Measurements from ENCODE around the gene NFKBIB. TPM values are rescaled to one million over a fixed set of nuclear protein-coding genes. Genes with fewer than 3 reads are reported as not detected.

NFKBIB gene
- total and polyA plus RNA-seq, 2 of the 8 experiments (the other 6 are each of a cell fraction or from before 2014, with no cell fraction given): 37.3 to 44.1 TPM

DNA sequence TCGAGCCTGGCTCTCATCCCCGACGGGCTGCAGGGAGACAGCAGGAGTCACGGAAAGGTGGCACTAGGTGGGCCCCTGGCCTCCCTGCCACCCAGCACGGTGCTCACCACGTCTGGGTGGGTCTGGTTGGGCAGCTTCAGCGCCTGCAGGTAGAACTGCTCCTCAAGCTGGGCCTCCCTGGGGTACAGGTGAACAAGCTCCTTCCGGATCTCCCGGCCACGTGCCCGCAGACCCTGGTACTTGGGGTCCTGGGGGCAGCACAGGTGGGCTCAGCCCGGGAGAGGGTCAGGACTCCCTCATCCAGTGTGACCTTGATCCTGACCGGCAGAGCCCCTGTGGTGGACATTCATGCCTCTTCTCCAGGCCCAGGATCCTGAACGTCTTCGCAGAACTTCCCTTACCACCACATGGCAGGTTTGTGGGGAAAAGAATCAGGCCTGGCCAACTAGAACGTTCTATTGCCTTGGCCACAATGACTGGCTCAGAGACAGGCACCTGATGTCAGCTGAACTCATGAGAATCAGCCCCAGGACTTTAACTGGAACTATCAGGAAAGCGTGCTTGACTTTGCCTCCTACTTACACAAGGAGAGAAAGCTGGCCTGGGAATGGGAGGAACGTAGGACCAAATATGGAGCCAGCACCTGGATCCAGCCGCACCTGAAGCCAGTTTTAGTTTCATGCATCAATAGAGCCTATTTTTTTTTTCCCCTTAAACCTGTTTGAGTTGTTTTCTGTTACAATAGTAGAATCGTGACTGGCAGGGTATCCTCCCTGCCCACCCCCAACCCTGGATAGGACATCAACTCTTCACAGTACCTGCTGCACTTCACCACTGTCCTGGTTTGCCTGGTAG, 21.9 kb downstream of the NFKBIB start:
- Histone ChIP-seq H2BK12ac (ENCODE audit: low read depth, low read length) (no peak overlapping the region), H4K5ac (ENCODE audit: insufficient read length, low read depth, low read length) (no peak overlapping the region), H3K23me2 (ENCODE audit: low read depth, low read length) (peaks cover 6% of the 10 kb centered on the region; the same call in 1 of the 2 replicates), H3K4me1 (replicated peaks in 1 of 4; ENCODE audit: control insufficient read depth in 3 of 4, insufficient read depth in 4 of 4, low read length in 3 of 4) (no peaks in the 10 kb centered on the region), H2BK20ac (ENCODE audit: low read length) (no peak overlapping the region), H3K36me3 (ENCODE audit: control insufficient read depth in 2 of 4, insufficient read depth in 4 of 4, low read length in 3 of 4) (peaks cover 10 to 44% (median 25%) of the 10 kb centered on the region in 4 experiments), H2AFZ (ENCODE audit: low read length) (no peak overlapping the region), H3K27ac (ENCODE audit: low read depth, low read length) (no peak overlapping the region), H3K9ac (replicated peaks in 1 of 4; ENCODE audit: extremely low read depth in 1 of 4, low read depth in 3 of 4, low read length in 3 of 4) (no peak overlapping the region), H3K9me3 (ENCODE audit: insufficient read depth in 2 of 2, low read depth in 1 of 2, low read length in 1 of 2) (no peaks in the 10 kb centered on the region), H3K18ac (ENCODE audit: extremely low read depth, low read length) (no peak overlapping the region), H3K4me2 (ENCODE audit: insufficient read depth in 1 of 2, low read depth in 2 of 2, low read length in 2 of 2) (no peak overlapping the region), H4K20me1 (replicated peaks in 1 of 2; ENCODE audit: control insufficient read depth in 1 of 2, insufficient read depth in 2 of 2, low read length in 2 of 2) (peaks cover 0 to 11% of the 10 kb centered on the region in 2 experiments), H4K91ac (replicated peaks; ENCODE audit: insufficient read length, low read length) (no peak overlapping the region), H3K79me1 (ENCODE audit: low read depth, low read length) (peaks cover 3% of the 10 kb centered on the region), H4K8ac (ENCODE audit: extremely low read depth, insufficient read depth, low read length) (no peak overlapping the region), H2AK5ac (ENCODE audit: low read depth, low read length) (no peak overlapping the region), H3K4me3 (ENCODE audit: extremely low read depth in 1 of 4, insufficient read depth in 2 of 4, low read depth in 3 of 4, low read length in 4 of 4) (no peak overlapping the region), H2BK15ac (ENCODE audit: low read length) (no peak overlapping the region), H3K56ac (replicated peaks; ENCODE audit: insufficient read length, low read depth, low read length) (no peak overlapping the region), H2BK120ac (replicated peaks; ENCODE audit: low read depth, low read length) (no peak overlapping the region), H3K27me3 (replicated peaks in 1 of 4; ENCODE audit: control insufficient read depth in 3 of 4, extremely low read depth in 1 of 4, insufficient read depth in 3 of 4, low read length in 3 of 4) (no peaks in the 10 kb centered on the region), H3K4ac (replicated peaks; ENCODE audit: insufficient read length, low read depth, low read length) (no peak overlapping the region), H3K79me2 (ENCODE audit: control insufficient read depth in 1 of 2, insufficient read depth in 2 of 2, low read length in 2 of 2) (no peaks in the 10 kb centered on the region; a peak in 1 of 4 replicates), H3K23ac (ENCODE audit: insufficient read length) (no peak overlapping the region), H2BK5ac (ENCODE audit: low read depth, low read length) (no peak overlapping the region), H3K14ac (ENCODE audit: insufficient read length) (no peak overlapping the region)
- 94% methylated on average over 20 of the region's 20 CpGs; no CpG with 5 or more reads in 1 of the 2 experiments for WGBS, 2 experiments (ENCODE audit: extremely low coverage in 1 of 2, insufficient coverage in 1 of 2, insufficient read length in 1 of 2, insufficient replicate concordance in 2 of 2, low coverage in 1 of 2, low lambda C conversion rate in 2 of 2, missing lambda C conversion rate in 1 of 2)
- ChIA-PET POLR2A (ENCODE audit: partially characterized antibody) (interaction anchor here (0.6 to 1.8 kb wide), 9 partner anchors 9 to 73 kb away, joined by 3 to 9 read pairs (median 3); partner anchors contain the start of genes CCER2, MRPS12 and SARS2), CTCF (ENCODE audit: partially characterized antibody) (interaction anchor here (0.6 to 1.5 kb wide), 2 partner anchors 9 to 33 kb away, joined by 4 to 7 read pairs; partner anchors contain the start of genes MRPS12 and SARS2)
- FAIRE-seq (no peak), DNase-seq (ENCODE audit: low read depth in 1 of 2, low spot score in 2 of 2) (no peak)
- TF ChIP-seq, protein P1, sequence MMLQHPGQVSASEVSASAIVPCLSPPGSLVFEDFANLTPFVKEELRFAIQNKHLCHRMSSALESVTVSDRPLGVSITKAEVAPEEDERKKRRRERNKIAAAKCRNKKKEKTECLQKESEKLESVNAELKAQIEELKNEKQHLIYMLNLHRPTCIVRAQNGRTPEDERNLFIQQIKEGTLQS (IDR thresholded peaks at IDR 0.05; ENCODE audit: insufficient read depth, low read depth, low read length): no peak
- TF ChIP-seq POLR2A (IDR thresholded peaks at IDR 0.05; ENCODE audit: control extremely low read depth in 1 of 2, low read depth in 2 of 2, low read length in 2 of 2) (0 out of 3 replicates have a peak, but pooled peaks of 1 of the 2 experiments have one; percentile 27), KDM4A (IDR thresholded peaks at IDR 0.05; ENCODE audit: low read depth, low read length, severe bottlenecking) (no peak), JUND (IDR thresholded peaks at IDR 0.05; ENCODE audit: low read length) (no peak), POLR2AphosphoS5 (IDR thresholded peaks at IDR 0.05; ENCODE audit: low read depth, low read length) (peak; percentile 27; the same call in 1 of the 2 replicates), HDAC6 (IDR thresholded peaks at IDR 0.05; ENCODE audit: low read depth, low read length) (no peak)
- TF ChIP-seq, protein P2, sequence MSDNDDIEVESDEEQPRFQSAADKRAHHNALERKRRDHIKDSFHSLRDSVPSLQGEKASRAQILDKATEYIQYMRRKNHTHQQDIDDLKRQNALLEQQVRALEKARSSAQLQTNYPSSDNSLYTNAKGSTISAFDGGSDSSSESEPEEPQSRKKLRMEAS (IDR thresholded peaks at IDR 0.05): no peak
- TF ChIP-seq, protein P3, sequence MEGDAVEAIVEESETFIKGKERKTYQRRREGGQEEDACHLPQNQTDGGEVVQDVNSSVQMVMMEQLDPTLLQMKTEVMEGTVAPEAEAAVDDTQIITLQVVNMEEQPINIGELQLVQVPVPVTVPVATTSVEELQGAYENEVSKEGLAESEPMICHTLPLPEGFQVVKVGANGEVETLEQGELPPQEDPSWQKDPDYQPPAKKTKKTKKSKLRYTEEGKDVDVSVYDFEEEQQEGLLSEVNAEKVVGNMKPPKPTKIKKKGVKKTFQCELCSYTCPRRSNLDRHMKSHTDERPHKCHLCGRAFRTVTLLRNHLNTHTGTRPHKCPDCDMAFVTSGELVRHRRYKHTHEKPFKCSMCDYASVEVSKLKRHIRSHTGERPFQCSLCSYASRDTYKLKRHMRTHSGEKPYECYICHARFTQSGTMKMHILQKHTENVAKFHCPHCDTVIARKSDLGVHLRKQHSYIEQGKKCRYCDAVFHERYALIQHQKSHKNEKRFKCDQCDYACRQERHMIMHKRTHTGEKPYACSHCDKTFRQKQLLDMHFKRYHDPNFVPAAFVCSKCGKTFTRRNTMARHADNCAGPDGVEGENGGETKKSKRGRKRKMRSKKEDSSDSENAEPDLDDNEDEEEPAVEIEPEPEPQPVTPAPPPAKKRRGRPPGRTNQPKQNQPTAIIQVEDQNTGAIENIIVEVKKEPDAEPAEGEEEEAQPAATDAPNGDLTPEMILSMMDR (IDR thresholded peaks at IDR 0.05; ENCODE audit: control extremely low read depth in 1 of 3, insufficient read depth in 1 of 3, low read depth in 1 of 3, low read length in 3 of 3): no peak

Measured in H1 (cell line).